Right lobe of liver (tissue), 4 donors: Measurements from ENCODE around the gene DNMT3L.

Experiments
- POLR2A ChIP-seq: fragments of 450-650 bp; IDR thresholded peaks from one replicate; pipeline ENCODE4 v1.6.1; 2017; ENCODE audit warnings: antibody characterized with exemption, mild to moderate bottlenecking
- TF ChIP-seq, protein P1 (sequence below), 4 donors: fragments of 200-600 bp in 3 of 4; fragments of 450-650 bp in 1 of 4; IDR thresholded peaks; one replicate each; pipeline versions ENCODE4 v1.5.1 to v1.8.0; 2016 to 2022; ENCODE audit warnings: antibody characterized with exemption in 4 of 4, mild to moderate bottlenecking in 2 of 4
- donor health status: DM: no; HTN: no; CAD: no.
- donor health status: DM: no; HTN: no; CAD: no.
- donor health status: DM: no; HTN: yes; CAD: no.

DNA sequence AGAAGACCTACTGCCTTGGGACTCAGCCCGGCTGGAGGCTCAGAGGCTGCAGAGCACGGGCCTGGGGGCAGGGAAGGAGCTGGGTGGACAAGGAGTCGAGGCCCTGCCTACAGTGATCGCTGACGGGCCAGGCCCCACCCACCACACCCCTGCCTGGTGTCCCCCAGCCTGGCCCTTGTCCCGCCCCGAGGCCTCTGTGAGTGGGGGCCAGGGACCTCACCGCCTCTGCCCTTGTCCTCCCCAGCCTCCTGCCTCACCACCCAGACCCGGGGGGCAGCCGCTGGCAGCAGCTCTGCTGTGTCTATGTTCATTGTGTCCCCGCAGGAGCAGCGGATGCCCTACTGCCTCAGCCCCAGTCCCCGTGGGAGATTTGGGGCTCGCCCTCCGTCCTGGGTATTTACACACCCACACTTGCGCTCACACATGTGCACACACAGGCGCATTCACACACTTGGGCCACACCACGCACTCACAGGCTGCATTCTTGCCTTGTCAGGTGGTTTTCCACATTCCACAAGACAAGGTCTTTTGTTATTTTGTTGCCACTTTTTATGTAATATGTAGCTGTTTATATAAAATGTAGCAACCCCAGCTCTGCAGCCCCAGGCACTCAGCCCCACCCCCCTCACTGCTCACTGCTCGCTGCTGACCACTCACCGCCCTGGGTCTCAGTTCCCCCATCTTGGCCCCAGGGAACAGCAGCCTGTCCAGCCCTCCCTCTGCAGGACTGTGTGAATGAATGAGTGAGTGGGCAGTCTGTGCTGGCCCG, 45.4 kb upstream of the DNMT3L start:
- no peak for TF ChIP-seq POLR2A
- TF ChIP-seq, protein P1, sequence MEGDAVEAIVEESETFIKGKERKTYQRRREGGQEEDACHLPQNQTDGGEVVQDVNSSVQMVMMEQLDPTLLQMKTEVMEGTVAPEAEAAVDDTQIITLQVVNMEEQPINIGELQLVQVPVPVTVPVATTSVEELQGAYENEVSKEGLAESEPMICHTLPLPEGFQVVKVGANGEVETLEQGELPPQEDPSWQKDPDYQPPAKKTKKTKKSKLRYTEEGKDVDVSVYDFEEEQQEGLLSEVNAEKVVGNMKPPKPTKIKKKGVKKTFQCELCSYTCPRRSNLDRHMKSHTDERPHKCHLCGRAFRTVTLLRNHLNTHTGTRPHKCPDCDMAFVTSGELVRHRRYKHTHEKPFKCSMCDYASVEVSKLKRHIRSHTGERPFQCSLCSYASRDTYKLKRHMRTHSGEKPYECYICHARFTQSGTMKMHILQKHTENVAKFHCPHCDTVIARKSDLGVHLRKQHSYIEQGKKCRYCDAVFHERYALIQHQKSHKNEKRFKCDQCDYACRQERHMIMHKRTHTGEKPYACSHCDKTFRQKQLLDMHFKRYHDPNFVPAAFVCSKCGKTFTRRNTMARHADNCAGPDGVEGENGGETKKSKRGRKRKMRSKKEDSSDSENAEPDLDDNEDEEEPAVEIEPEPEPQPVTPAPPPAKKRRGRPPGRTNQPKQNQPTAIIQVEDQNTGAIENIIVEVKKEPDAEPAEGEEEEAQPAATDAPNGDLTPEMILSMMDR (IDR thresholded peaks at IDR 0.05): no peak
